ENCODE results near the gene GPAT3. TPM values are rescaled to one million over a fixed set of nuclear protein-coding genes. Genes with fewer than 3 reads are reported as not detected.

Gene GPAT3
- total and polyA plus RNA-seq, 4 donors = 0.90 to 8.9 (median 6.3) TPM

GRCh38 chr4:83603129-83603528 lies 67.2 kb downstream of the GPAT3 start:
- intact Hi-C loops (cut with DNase I) = no loop called here

GRCh38 chr4:83604321-83604720 lies 68.4 kb downstream of the GPAT3 start:
- intact Hi-C loops (cut with DNase I) = no loop called here
- Histone ChIP-seq H3K36me3 (ENCODE audit: control insufficient read depth in 1 of 2, insufficient read depth in 2 of 2, low read length in 1 of 2) (no peaks in the 10 kb centered on the region), H3K27me3 (ENCODE audit: control insufficient read depth in 1 of 2, insufficient read depth in 2 of 2, low read length in 1 of 2) (no peaks in the 10 kb centered on the region), H3K4me3 (ENCODE audit: low read length in 2 of 2) (no peak overlapping the region), H3K9me3 (ENCODE audit: control insufficient read depth, low read length) (no peaks in the 10 kb centered on the region), H3K4me1 (ENCODE audit: control insufficient read depth in 1 of 2, insufficient read depth in 2 of 2, low read length in 2 of 2) (peaks cover 0 to 2% of the 10 kb centered on the region in 2 donors), H3K27ac (ENCODE audit: low read depth in 1 of 2, low read length in 2 of 2) (no peak overlapping the region)
- WGBS, 2 donors = 86 to 90% methylated on average over 2 of the region's 2 CpGs
- DNase-seq (no peak), ATAC-seq (ENCODE audit: low FRiP score) (no peak)

More at GRCh38 chr4:83603129-83603528, 67.2 kb downstream of the GPAT3 start:
- Histone ChIP-seq H3K27ac (ENCODE audit: low read depth in 1 of 2, low read length in 2 of 2) (no peak overlapping the region), H3K9me3 (ENCODE audit: control insufficient read depth, low read length) (no peaks in the 10 kb centered on the region), H3K36me3 (ENCODE audit: control insufficient read depth in 1 of 2, insufficient read depth in 2 of 2, low read length in 1 of 2) (no peaks in the 10 kb centered on the region), H3K27me3 (ENCODE audit: control insufficient read depth in 1 of 2, insufficient read depth in 2 of 2, low read length in 1 of 2) (no peaks in the 10 kb centered on the region), H3K4me3 (ENCODE audit: low read length in 2 of 2) (no peak overlapping the region), H3K4me1 (ENCODE audit: control insufficient read depth in 1 of 2, insufficient read depth in 2 of 2, low read length in 2 of 2) (peaks cover 0 to 2% of the 10 kb centered on the region in 2 donors)
- ATAC-seq (ENCODE audit: low FRiP score) = no peak
- DNase-seq = no peak
- 43 to 58% methylated on average over 3 of the region's 3 CpGs for WGBS, 2 donors

GRCh38 chr4:83605210-83605609 lies 69.3 kb downstream of the GPAT3 start:
- Histone ChIP-seq H3K4me3 (ENCODE audit: low read length in 2 of 2) (no peak overlapping the region), H3K27ac (ENCODE audit: low read depth in 1 of 2, low read length in 2 of 2) (no peak overlapping the region), H3K27me3 (ENCODE audit: control insufficient read depth in 1 of 2, insufficient read depth in 2 of 2, low read length in 1 of 2) (no peaks in the 10 kb centered on the region), H3K4me1 (ENCODE audit: control insufficient read depth in 1 of 2, insufficient read depth in 2 of 2, low read length in 2 of 2) (peaks cover 0 to 2% of the 10 kb centered on the region in 2 donors), H3K36me3 (ENCODE audit: control insufficient read depth in 1 of 2, insufficient read depth in 2 of 2, low read length in 1 of 2) (no peaks in the 10 kb centered on the region), H3K9me3 (ENCODE audit: control insufficient read depth, low read length) (no peaks in the 10 kb centered on the region)
- ATAC-seq (ENCODE audit: low FRiP score) (no peak), DNase-seq (no peak)
- 75 to 76% methylated on average over 3 of the region's 3 CpGs for WGBS, 2 donors
- intact Hi-C loops (cut with DNase I) = no loop called here

GRCh38 chr4:83605744-83606172 lies 69.8 kb downstream of the GPAT3 start:
- peaks cover 0 to 2% of the 10 kb centered on the region in 2 donors for H3K4me1 ChIP-seq (ENCODE audit: control insufficient read depth in 1 of 2, insufficient read depth in 2 of 2, low read length in 2 of 2)
- intact Hi-C loops (cut with DNase I) = no loop called here
- WGBS, 2 donors = 47 to 60% methylated on average over 3 of the region's 3 CpGs
- H3K4me3 ChIP-seq (ENCODE audit: low read length in 2 of 2) = no peak overlapping the region
- no peaks in the 10 kb centered on the region for H3K9me3 ChIP-seq (ENCODE audit: control insufficient read depth, low read length)
- no peak for ATAC-seq (ENCODE audit: low FRiP score)
- no peaks in the 10 kb centered on the region for H3K36me3 ChIP-seq (ENCODE audit: control insufficient read depth in 1 of 2, insufficient read depth in 2 of 2, low read length in 1 of 2)
- no peak for DNase-seq
- no peaks in the 10 kb centered on the region for H3K27me3 ChIP-seq (ENCODE audit: control insufficient read depth in 1 of 2, insufficient read depth in 2 of 2, low read length in 1 of 2)
- H3K27ac ChIP-seq (ENCODE audit: low read depth in 1 of 2, low read length in 2 of 2) = no peak overlapping the region

- Histone ChIP-seq H3K4me3 (ENCODE audit: low read length in 2 of 2) (no peak overlapping the region), H3K36me3 (ENCODE audit: control insufficient read depth in 1 of 2, insufficient read depth in 2 of 2, low read length in 1 of 2) (no peaks in the 10 kb centered on the region), H3K9me3 (ENCODE audit: control insufficient read depth, low read length) (no peaks in the 10 kb centered on the region), H3K27ac (ENCODE audit: low read depth in 1 of 2, low read length in 2 of 2) (no peak overlapping the region), H3K27me3 (ENCODE audit: control insufficient read depth in 1 of 2, insufficient read depth in 2 of 2, low read length in 1 of 2) (no peaks in the 10 kb centered on the region), H3K4me1 (ENCODE audit: control insufficient read depth in 1 of 2, insufficient read depth in 2 of 2, low read length in 2 of 2) (peaks cover 0 to 2% of the 10 kb centered on the region in 2 donors)
- ATAC-seq (ENCODE audit: low FRiP score) (no peak), DNase-seq (no peak)
- intact Hi-C loops (cut with DNase I) = no loop called here
These were observed 70.6 kb downstream of the GPAT3 start for GRCh38 chr4:83606460-83606859.

GRCh38 chr4:83606898-83607297 lies 71.0 kb downstream of the GPAT3 start:
- DNase-seq (no peak), ATAC-seq (ENCODE audit: low FRiP score) (no peak)
- WGBS, 2 donors = 25 to 36% methylated on average over 7 of the region's 7 CpGs
- Histone ChIP-seq H3K4me1 (ENCODE audit: control insufficient read depth in 1 of 2, insufficient read depth in 2 of 2, low read length in 2 of 2) (peaks cover 0 to 2% of the 10 kb centered on the region in 2 donors), H3K4me3 (ENCODE audit: low read length in 2 of 2) (no peak overlapping the region), H3K27me3 (ENCODE audit: control insufficient read depth in 1 of 2, insufficient read depth in 2 of 2, low read length in 1 of 2) (no peaks in the 10 kb centered on the region), H3K9me3 (ENCODE audit: control insufficient read depth, low read length) (no peaks in the 10 kb centered on the region), H3K36me3 (ENCODE audit: control insufficient read depth in 1 of 2, insufficient read depth in 2 of 2, low read length in 1 of 2) (no peaks in the 10 kb centered on the region), H3K27ac (ENCODE audit: low read depth in 1 of 2, low read length in 2 of 2) (no peak overlapping the region)
- intact Hi-C loops (cut with DNase I) = no loop called here

- ATAC-seq (ENCODE audit: low FRiP score) = no peak
- no peak for DNase-seq
- H3K9me3 ChIP-seq (ENCODE audit: control insufficient read depth, low read length) = peaks cover 3% of the 10 kb centered on the region
- H3K4me1 ChIP-seq (ENCODE audit: control insufficient read depth in 1 of 2, insufficient read depth in 2 of 2, low read length in 2 of 2) = no peaks in the 10 kb centered on the region
- H3K27me3 ChIP-seq (ENCODE audit: control insufficient read depth in 1 of 2, insufficient read depth in 2 of 2, low read length in 1 of 2) = no peaks in the 10 kb centered on the region
- H3K4me3 ChIP-seq (ENCODE audit: low read length in 2 of 2) = no peak overlapping the region
- H3K27ac ChIP-seq (ENCODE audit: low read depth in 1 of 2, low read length in 2 of 2) = no peak overlapping the region
- intact Hi-C loops (cut with DNase I) = no loop called here
- H3K36me3 ChIP-seq (ENCODE audit: control insufficient read depth in 1 of 2, insufficient read depth in 2 of 2, low read length in 1 of 2) = no peaks in the 10 kb centered on the region
These were observed 73.5 kb downstream of the GPAT3 start for GRCh38 chr4:83609365-83609764.

GRCh38 chr4:83610729-83611128 lies 74.8 kb downstream of the GPAT3 start:
- intact Hi-C loops (cut with DNase I) = no loop called here
- H3K36me3 ChIP-seq (ENCODE audit: control insufficient read depth in 1 of 2, insufficient read depth in 2 of 2, low read length in 1 of 2) = no peaks in the 10 kb centered on the region
- WGBS, 2 donors = 97% methylated on average over 1 of the region's 1 CpG

GRCh38 chr4:83613023-83613422 lies 77.1 kb downstream of the GPAT3 start:
- Histone ChIP-seq H3K27me3 (ENCODE audit: control insufficient read depth in 1 of 2, insufficient read depth in 2 of 2, low read length in 1 of 2) (no peaks in the 10 kb centered on the region), H3K36me3 (ENCODE audit: control insufficient read depth in 1 of 2, insufficient read depth in 2 of 2, low read length in 1 of 2) (no peaks in the 10 kb centered on the region), H3K4me3 (ENCODE audit: low read length in 2 of 2) (no peak overlapping the region), H3K9me3 (ENCODE audit: control insufficient read depth, low read length) (peaks cover 3% of the 10 kb centered on the region), H3K27ac (ENCODE audit: low read depth in 1 of 2, low read length in 2 of 2) (no peak overlapping the region), H3K4me1 (ENCODE audit: control insufficient read depth in 1 of 2, insufficient read depth in 2 of 2, low read length in 2 of 2) (no peaks in the 10 kb centered on the region)
- no peak for ATAC-seq (ENCODE audit: low FRiP score)
- intact Hi-C loops (cut with DNase I) = no loop called here
- no peak for DNase-seq

More at GRCh38 chr4:83610729-83611128, 74.8 kb downstream of the GPAT3 start:
- Histone ChIP-seq H3K9me3 (ENCODE audit: control insufficient read depth, low read length) (peaks cover 3% of the 10 kb centered on the region), H3K4me3 (ENCODE audit: low read length in 2 of 2) (no peak overlapping the region), H3K27me3 (ENCODE audit: control insufficient read depth in 1 of 2, insufficient read depth in 2 of 2, low read length in 1 of 2) (no peaks in the 10 kb centered on the region), H3K27ac (ENCODE audit: low read depth in 1 of 2, low read length in 2 of 2) (no peak overlapping the region), H3K4me1 (ENCODE audit: control insufficient read depth in 1 of 2, insufficient read depth in 2 of 2, low read length in 2 of 2) (no peaks in the 10 kb centered on the region)
- DNase-seq (no peak), ATAC-seq (ENCODE audit: low FRiP score) (no peak)
